ENCODE data around the gene NYNRIN.

NYNRIN gene

DNA sequence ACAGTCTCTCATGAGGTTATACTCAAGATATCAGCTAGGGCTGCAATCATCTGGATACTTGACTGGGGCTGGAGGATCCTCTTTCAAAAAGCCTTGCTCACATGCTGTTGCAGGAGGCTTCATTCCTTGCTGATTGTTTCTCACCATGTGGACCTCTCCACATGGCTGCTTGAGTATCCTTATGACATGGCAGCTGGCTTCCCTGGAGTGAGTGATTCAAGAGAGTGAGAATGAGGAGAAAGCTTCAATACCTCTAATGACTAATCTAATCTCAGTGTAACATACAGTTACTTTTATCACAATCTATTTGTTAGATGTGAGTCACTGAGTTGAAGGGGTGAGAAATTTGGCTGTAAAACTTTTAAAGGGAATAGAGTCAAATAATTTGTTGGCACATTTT lies 58.2 kb downstream of the NYNRIN start:
- no peak for DNase-seq (ENCODE audit: low spot score)

DNA sequence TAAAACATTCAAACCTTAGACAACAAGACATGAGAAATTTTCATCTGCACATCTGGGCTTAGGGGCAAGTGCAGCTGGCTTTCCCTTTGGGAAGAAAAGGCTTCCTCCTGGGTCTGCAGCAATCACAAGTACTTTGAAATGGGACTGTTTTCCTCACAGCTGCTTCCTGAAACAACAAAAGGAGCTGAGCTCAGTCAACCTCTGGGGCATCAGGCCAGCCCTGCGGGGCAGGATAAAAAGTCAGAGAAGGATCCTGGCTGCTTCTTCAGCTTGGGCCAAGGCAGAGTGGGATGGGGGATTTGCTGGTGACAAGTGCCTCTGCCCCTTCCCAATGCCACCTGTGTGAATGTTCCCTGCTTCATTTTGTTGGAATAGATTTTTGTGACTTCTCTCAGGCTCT lies 59.9 kb downstream of the NYNRIN start:
- DNase-seq (ENCODE audit: low spot score) = no peak

- DNase-seq (ENCODE audit: low spot score) = no peak
Measured at GRCh38 chr14:24459331-24459730, 60.5 kb downstream of the NYNRIN start.

GRCh38 chr14:24461336-24461735 lies 62.5 kb downstream of the NYNRIN start:
- no peak for DNase-seq (ENCODE audit: low spot score)

DNA sequence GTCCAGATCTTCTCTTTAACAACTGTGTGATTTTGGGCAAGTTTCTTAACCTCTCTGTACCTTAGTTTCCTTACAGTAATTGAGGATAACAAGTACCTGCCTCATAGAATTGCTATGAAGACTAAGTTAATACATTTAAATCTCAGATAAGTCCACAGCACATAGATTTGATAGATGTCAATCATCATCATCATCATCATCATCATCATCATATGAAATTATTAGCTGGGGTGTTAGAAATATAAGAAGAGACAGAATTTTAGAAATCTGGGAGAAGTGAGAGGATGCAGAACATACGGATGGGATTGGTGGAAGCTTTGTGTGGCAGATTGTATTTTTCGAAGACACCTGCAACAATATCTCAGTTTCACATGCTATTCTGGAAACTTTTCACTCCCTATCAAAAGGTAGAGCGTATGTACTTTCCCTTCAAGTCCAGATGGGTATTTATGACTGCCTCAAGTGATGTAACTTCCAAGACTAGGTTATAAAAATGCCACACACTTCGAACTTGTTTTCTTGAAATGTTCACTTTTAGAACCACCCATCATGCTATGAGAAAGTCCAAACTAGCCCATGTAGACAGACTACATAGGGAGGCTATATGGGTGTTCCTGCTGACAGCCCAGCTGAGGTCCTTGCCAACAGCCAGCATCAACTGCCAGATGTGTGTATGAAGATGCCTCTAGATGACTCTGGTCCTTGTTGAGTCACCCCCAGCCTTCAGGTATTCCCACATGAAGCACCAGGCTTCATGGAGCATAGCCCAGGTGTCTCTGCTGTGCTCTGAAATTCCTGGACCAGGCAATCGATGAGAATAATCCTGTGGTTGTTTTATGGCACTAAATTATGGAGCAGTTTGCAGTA lies 64.4 kb downstream of the NYNRIN start:
- no peak for DNase-seq (ENCODE audit: low spot score)

GRCh38 chr14:24463884-24464785 lies 65.3 kb downstream of the NYNRIN start:
- DNase-seq (ENCODE audit: low spot score) = no peak

DNA sequence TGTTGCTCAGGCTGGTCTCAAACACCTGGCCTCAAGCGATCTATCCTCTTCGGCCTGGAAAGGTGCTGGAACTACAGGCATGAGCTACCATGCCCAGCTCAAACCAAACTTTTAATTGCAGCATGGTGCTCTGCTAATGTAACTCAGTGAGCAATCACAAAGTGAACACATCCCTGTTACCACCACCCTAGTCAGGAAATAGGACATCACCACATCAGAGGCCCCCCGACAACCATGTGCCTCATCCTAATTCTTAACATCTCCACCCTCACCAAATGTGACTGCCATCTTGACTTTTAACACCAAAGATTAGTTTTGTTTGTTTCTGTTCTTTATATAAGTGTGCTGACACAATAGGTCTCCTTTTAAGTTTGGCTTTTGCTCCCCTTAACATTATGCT lies 66.6 kb downstream of the NYNRIN start:
- no peak for DNase-seq (ENCODE audit: low spot score)

GRCh38 chr14:24465805-24466204 lies 67.0 kb downstream of the NYNRIN start:
- no peak for DNase-seq (ENCODE audit: low spot score)

Measured in kidney capillary endothelial cell (primary cell).